Measurements from ENCODE around the gene COLEC11. TPM values are rescaled to one million over a fixed set of nuclear protein-coding genes. Genes with fewer than 3 reads are reported as not detected.

The COLEC11 gene
- not detected in 2 replicates for total RNA-seq

GRCh38 chr2:3594493-3595281 lies at the start of gene COLEC11:
Gene COLEC11 (plus strand): TSS chr2:3595112. CDS start chr2:3604341, 9,229 bp downstream.

GRCh38 chr2:3558205-3559014 lies 36.5 kb upstream of the COLEC11 start, which contains the start of gene RNASEH1:
Gene RNASEH1 (minus strand): TSS chr2:3558333. CDS start chr2:3558260, 73 bp downstream.

GRCh38 chr2:3657881-3658280 lies 63.0 kb downstream of the COLEC11 start, which contains the start of gene ALLC:
Gene ALLC (plus strand): TSS chr2:3658200. CDS start chr2:3671158, 12,958 bp downstream.

Other genes starting within 250 kb of the COLEC11 start
- gene EIPR1, start 217.3 kb upstream of the COLEC11 start, total RNA-seq = 46.8 and 55.6 TPM in 2 replicates
- 61.6 and 64.5 TPM in 2 replicates for gene TRAPPC12, start 215.4 kb upstream of the COLEC11 start, total RNA-seq
- gene ADI1, start 75.6 kb upstream of the COLEC11 start, total RNA-seq = 39.6 and 50.1 TPM in 2 replicates
- gene RNASEH1, start 36.8 kb upstream of the COLEC11 start, total RNA-seq = 16.8 and 21.7 TPM in 2 replicates
- 2,821 and 4,606 TPM in 2 replicates for gene RPS7, start 19.9 kb upstream of the COLEC11 start, total RNA-seq
- not detected in 2 replicates for gene ALLC, start 63.1 kb downstream of the COLEC11 start, total RNA-seq
- gene DCDC2C, start 108.5 kb downstream of the COLEC11 start, total RNA-seq = not detected in 2 replicates